ENCODE measurements around the gene EPB42.

EPB42 gene

DNA sequence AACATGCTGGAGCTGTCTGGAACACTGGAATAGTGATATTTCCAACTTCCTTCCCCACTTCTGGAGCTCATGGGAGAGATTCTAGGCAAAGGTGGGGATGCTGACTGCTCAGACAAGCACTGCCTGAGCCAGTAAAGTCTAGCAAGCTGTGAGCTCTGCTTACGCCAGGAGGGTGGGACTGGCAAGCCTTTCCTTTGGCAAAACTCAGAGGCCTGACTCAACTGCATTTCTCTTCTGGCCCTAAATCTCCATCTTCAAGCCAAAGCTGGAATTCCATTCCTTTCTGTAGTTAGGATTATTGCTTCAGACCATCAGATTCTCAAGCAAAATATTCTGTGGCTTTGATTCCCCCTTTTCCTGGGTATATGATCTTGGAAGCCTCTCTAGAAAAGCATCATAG is 20.3 kb upstream of the EPB42 start:
- no peak for TF ChIP-seq CTCF (conservative IDR thresholded peaks at IDR 0.05)
- TF ChIP-seq ZFX (IDR thresholded peaks at IDR 0.05): no peak
- H3K27ac ChIP-seq: no peak overlapping the region

GRCh38 chr15:43239732-43240491 is 19.1 kb upstream of the EPB42 start:
- no peak overlapping the region for H3K27ac ChIP-seq
- TF ChIP-seq CTCF (conservative IDR thresholded peaks at IDR 0.05): no peak
- no peak for TF ChIP-seq ZFX (IDR thresholded peaks at IDR 0.05)

- H3K27ac ChIP-seq: no peak overlapping the region
- TF ChIP-seq ZFX (IDR thresholded peaks at IDR 0.05) (no peak), CTCF (conservative IDR thresholded peaks at IDR 0.05) (no peak)
Measured at GRCh38 chr15:43238671-43239131, 17.9 kb upstream of the EPB42 start.

- TF ChIP-seq CTCF (conservative IDR thresholded peaks at IDR 0.05): no peak
- TF ChIP-seq ZFX (IDR thresholded peaks at IDR 0.05): no peak
- H3K27ac ChIP-seq: no peak overlapping the region
Measured at GRCh38 chr15:43237842-43238470, 17.1 kb upstream of the EPB42 start.

- no peak overlapping the region for H3K27ac ChIP-seq
- TF ChIP-seq ZFX (IDR thresholded peaks at IDR 0.05) (no peak), CTCF (conservative IDR thresholded peaks at IDR 0.05) (no peak)
Measured at GRCh38 chr15:43235536-43235935, 14.7 kb upstream of the EPB42 start.

DNA sequence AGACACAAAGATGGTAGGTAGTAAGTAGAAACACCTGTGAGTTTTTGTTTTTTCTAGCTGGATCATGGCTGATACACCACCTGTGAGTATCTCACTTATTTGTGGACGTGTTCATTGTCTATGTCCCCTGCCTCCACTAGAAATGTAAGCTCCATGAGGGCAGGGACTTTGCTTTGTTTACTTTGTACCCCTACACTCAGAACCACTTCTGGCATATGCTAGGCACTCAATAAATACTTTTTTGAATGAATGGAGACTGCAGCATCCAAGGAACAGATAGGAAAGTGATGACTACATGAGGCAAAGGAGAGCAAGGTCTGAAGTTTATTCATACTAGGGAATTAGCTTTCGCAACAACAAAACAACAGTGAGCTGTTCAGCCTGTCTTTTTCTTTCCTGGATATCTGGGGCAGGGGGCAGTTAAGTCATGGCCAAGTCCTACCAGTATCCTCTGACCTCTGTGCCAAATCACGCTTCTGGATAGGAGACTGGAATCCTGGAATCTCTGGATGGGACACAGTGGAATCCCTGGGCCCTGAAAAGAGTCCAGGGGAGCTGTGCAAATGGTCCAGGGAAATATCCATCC is 11.6 kb upstream of the EPB42 start:
- no peak overlapping the region for H3K27ac ChIP-seq
- TF ChIP-seq CTCF (conservative IDR thresholded peaks at IDR 0.05): no peak
- no peak for TF ChIP-seq ZFX (IDR thresholded peaks at IDR 0.05)

- TF ChIP-seq ZFX (IDR thresholded peaks at IDR 0.05) (no peak), CTCF (conservative IDR thresholded peaks at IDR 0.05) (no peak)
- H3K27ac ChIP-seq: no peak overlapping the region
Measured at GRCh38 chr15:43230640-43231115, 9.9 kb upstream of the EPB42 start.

Measured in C4-2B (cell line).